H7 (cell line): ENCODE measurements around the gene CFAP99. TPM values are rescaled to one million over a fixed set of nuclear protein-coding genes. Genes with fewer than 3 reads are reported as not detected.

ENCODE experiments used
- total RNA-seq: library from RNA; depleted of rRNA; stranded (reverse); fragments of >200 nt; shearing (Covaris generic); gene quantifications from 2 replicates; pipeline ENCODE4 v1.2.3, GENCODE V29; 2014; rRNA removed

Gene CFAP99
- total RNA-seq, 1 experiment from 2014 or later, result not detected

Other genes with a start within 250 kb of the CFAP99 start
- gene HAUS3, start 176.8 kb upstream of the CFAP99 start, total RNA-seq, result 8.5 and 16.4 TPM in 2 replicates
- gene POLN, start 176.8 kb upstream of the CFAP99 start, total RNA-seq, result 0.96 and 2.4 TPM in 2 replicates
- gene MXD4, start 156.8 kb upstream of the CFAP99 start, total RNA-seq, result 13.4 and 22.3 TPM in 2 replicates
- 2.1 and 5.7 TPM in 2 replicates for gene ZFYVE28, start 310 bp upstream of the CFAP99 start, total RNA-seq
- gene RNF4, start 50.2 kb downstream of the CFAP99 start, total RNA-seq, result 79.6 and 82.8 TPM in 2 replicates
- 13.3 and 16.3 TPM in 2 replicates for gene FAM193A, start 117.7 kb downstream of the CFAP99 start, total RNA-seq